Skeletal muscle tissue (tissue), 5 donors: Measurements from ENCODE around the gene FOXP1. TPM values are rescaled to one million over a fixed set of nuclear protein-coding genes. Genes with fewer than 3 reads are reported as not detected.

Experiments
- H3K27ac ChIP-seq: one replicate; pipeline ENCODE4 v1.7.0; 2013; ENCODE audit warnings: mild to moderate bottlenecking, low read depth, low read length, inconsistent platforms
- H3K27me3 ChIP-seq, 3 donors: one replicate each; pipeline ENCODE4 v1.7.0; 2013; ENCODE audit warnings: low read length in 3 of 3; ENCODE audit not compliant: control insufficient read depth in 3 of 3, insufficient read depth in 3 of 3
- H3K36me3 ChIP-seq, 3 donors: one replicate each; pipeline ENCODE4 v1.7.0; 2013; ENCODE audit warnings: low read length in 3 of 3; ENCODE audit not compliant: control insufficient read depth in 3 of 3, insufficient read depth in 3 of 3
- H3K4me1 ChIP-seq, 3 donors: one replicate each; pipeline ENCODE4 v1.7.0; 2013; ENCODE audit warnings: low read length in 3 of 3, mild to moderate bottlenecking in 3 of 3; ENCODE audit not compliant: control insufficient read depth in 3 of 3, insufficient read depth in 3 of 3
- H3K4me3 ChIP-seq, 3 donors: one replicate each; pipeline ENCODE4 v1.7.0; 2013; ENCODE audit warnings: low read length in 3 of 3
- H3K9ac ChIP-seq, 3 donors: one replicate each; pipeline ENCODE4 v1.7.0; 2013; ENCODE audit warnings: low read length in 3 of 3, mild to moderate bottlenecking in 3 of 3, moderate library complexity in 2 of 3, low read depth in 1 of 3
- H3K9me3 ChIP-seq, 3 donors: one replicate each; pipeline ENCODE4 v1.7.0; 2013; ENCODE audit warnings: low read length in 3 of 3; ENCODE audit not compliant: control insufficient read depth in 3 of 3
- small RNA-seq: library from RNA; depleted of rRNA; stranded (forward); fragments of <200 nt; gene quantifications from one replicate; pipeline ENCODE3, GENCODE V24; 2014
- total RNA-seq: library from RNA; depleted of rRNA; stranded (reverse); fragments of >200 nt; gene quantifications from one replicate; pipeline ENCODE4 v1.2.3, GENCODE V29; 2014
- donor health status: Osteomylitis.

The FOXP1 gene
- total RNA-seq, 1 donor from 2014 or later: 36.0 TPM

DNA sequence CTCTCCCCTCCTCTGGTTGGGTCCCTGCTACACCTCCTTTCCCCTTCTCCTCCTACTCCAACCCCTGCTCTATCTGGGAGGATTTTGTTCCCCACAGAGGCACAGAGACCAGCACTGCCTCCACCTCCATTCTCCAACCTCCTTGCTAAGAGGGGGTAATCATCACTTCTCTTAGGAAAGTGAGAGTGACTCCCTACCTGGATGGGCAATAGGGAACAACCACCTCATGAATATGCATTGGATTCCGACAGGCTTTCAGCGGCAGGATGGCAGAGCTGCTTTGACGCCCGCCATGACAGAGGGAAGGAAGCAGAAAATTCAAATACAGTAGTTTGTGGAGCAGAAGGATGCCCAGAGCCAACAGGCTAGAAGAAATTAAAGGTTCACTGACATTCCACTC, 656.3 kb downstream of the FOXP1 start:
- no peak overlapping the region for H3K4me3 ChIP-seq
- no peaks in the 10 kb centered on the region for H3K36me3 ChIP-seq
- H3K27me3 ChIP-seq: no peaks in the 10 kb centered on the region
- no peaks in the 10 kb centered on the region for H3K9me3 ChIP-seq
- H3K4me1 ChIP-seq: no peaks in the 10 kb centered on the region
- H3K27ac ChIP-seq: no peak overlapping the region
- no peak overlapping the region for H3K9ac ChIP-seq

DNA sequence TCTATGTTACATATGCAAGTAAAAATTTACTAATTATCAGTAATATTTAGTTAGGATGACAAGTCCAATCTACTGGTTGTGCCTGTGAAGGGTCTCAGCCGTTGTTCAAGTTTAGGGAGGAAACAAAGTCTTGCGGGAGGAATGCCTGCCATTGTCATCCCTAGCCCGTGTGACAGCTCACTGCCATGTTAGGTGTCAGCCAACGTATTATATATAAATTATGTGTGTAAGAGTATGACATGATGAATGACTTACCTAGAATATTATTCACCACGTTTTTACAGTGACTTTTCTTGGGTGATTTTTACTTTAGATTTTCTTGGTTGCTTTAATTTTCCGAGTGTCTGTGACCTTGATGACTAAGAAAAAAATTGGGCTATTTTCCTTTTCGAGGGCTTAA, 656.7 kb downstream of the FOXP1 start:
- H3K27ac ChIP-seq: no peak overlapping the region
- H3K4me3 ChIP-seq: no peak overlapping the region
- H3K9me3 ChIP-seq: no peaks in the 10 kb centered on the region
- H3K9ac ChIP-seq: no peak overlapping the region
- no peaks in the 10 kb centered on the region for H3K4me1 ChIP-seq
- no peaks in the 10 kb centered on the region for H3K27me3 ChIP-seq
- H3K36me3 ChIP-seq: no peaks in the 10 kb centered on the region

DNA sequence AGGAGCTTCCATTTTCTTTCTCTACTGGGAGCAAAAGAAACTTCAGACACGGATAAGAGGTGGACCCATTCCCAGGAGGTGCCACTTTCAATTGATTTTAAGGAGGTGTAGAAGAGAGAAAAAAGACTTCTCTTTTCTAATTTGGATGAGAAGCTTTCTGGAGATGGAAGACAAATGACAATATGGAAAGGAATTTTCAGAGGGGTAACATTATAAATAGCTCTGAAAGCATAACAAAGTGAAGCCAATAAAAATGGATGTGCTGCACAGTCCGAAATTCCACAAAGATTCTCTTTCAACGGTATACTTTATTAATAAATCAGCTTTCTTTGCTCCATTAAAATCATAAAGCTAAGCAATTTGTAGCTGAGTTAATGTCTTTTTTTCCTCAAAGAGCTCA, 663.9 kb downstream of the FOXP1 start:
- no peaks in the 10 kb centered on the region for H3K36me3 ChIP-seq
- H3K27me3 ChIP-seq: no peaks in the 10 kb centered on the region
- no peaks in the 10 kb centered on the region for H3K4me1 ChIP-seq
- no peak overlapping the region for H3K9ac ChIP-seq
- no peaks in the 10 kb centered on the region for H3K9me3 ChIP-seq
- no peak overlapping the region for H3K27ac ChIP-seq
- H3K4me3 ChIP-seq: no peak overlapping the region

DNA sequence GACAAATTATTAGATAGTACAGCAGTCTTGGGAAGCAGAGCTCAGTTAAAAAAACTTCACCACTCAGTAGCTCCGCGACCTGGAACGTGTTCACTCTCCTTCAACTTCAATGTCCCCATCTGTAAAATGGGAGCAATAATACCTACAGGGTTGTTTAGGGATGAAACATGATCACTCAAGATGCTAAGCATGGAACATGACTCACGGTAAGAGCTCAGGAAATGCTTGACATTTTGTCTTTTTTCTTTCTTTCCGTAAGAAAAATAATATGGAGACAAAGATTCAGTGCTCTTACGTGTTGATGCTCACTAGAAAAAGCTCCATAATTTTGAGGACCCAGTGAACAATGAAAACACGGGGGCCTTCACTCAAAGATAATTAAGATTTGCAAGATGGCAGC, 664.4 kb downstream of the FOXP1 start:
- H3K9me3 ChIP-seq: no peaks in the 10 kb centered on the region
- H3K27ac ChIP-seq: no peak overlapping the region
- H3K4me1 ChIP-seq: no peaks in the 10 kb centered on the region
- no peaks in the 10 kb centered on the region for H3K36me3 ChIP-seq
- no peak overlapping the region for H3K4me3 ChIP-seq
- H3K9ac ChIP-seq: no peak overlapping the region
- H3K27me3 ChIP-seq: no peaks in the 10 kb centered on the region

DNA sequence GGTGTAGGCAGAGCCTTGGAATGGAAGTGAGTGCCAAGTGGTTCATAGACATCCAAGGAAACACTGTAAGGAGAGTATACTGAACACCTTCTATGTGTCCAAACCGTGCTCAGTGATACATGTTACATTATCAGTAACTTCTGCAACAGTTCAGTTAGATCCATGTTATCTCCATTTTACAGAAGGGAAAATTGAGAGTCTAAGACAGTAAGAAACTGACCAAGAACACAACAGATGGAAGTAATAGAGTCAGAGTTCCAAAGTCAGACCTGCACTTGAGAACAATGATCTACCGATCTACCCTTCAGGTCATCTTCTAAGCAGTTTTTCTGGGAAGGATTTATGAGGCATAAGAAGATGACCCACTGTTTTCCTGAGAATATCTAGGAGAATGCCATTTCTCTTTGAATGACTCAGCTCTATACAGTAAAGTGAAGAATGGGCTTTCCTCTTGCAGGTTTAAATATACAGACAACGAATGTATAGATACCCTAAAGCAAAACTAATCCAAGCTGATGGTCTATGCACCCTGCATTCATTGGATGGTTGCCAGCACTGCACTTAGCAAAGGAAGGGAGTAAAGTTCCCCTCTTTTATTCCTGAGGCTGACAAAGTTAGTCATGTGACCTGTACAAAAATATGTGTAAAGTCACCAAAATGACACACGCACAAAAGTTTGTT, 667.0 kb downstream of the FOXP1 start:
- Histone ChIP-seq H3K4me3 (no peak overlapping the region), H3K27ac (no peak overlapping the region), H3K9ac (no peak overlapping the region)

DNA sequence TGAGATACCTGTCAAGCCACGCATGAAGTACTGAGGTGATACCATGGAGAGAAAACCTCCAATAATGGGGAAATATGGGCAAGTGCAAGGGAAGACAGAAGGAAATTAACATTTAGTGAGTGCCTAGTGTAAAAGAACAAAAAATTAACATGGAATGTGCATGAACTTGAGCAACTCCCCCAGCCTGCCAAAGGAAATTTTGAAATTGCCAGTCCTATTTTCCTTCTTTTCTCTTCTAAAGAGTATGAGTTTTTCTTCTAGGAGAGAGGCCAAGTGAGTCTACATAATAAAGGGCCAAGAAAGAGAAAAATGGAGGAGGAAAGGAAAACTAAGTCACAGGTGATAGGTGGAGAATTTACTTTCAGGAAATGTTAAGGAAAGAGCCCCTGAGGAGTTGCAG, 668.7 kb downstream of the FOXP1 start:
- no peak overlapping the region for H3K9ac ChIP-seq
- H3K4me3 ChIP-seq: no peak overlapping the region
- H3K27ac ChIP-seq: no peak overlapping the region
- no peaks in the 10 kb centered on the region for H3K9me3 ChIP-seq
- H3K27me3 ChIP-seq: no peaks in the 10 kb centered on the region
- H3K36me3 ChIP-seq: no peaks in the 10 kb centered on the region
- no peaks in the 10 kb centered on the region for H3K4me1 ChIP-seq

More for the DNA sequence above, 667.0 kb downstream of the FOXP1 start:
- no peaks in the 10 kb centered on the region for H3K4me1 ChIP-seq
- no peaks in the 10 kb centered on the region for H3K9me3 ChIP-seq
- H3K36me3 ChIP-seq: no peaks in the 10 kb centered on the region
- no peaks in the 10 kb centered on the region for H3K27me3 ChIP-seq

DNA sequence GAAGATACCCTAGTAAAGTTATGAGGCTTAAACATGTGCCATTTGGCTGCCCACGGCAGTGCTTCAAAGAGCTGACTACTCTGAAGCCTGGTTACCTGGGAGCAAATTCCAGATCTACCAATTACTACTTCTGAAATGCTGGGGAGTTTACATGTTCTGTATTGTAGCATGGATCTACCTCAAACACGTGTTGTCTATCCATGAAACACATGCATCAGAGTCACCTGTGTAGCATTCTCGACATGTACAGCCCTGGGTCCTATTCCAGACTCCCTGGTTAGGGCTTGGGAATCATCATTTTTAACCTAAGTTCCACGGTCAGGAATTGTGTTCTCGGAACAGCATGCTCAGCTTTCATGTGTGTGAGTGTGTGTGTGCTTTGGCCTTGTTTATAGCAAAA, 671.8 kb downstream of the FOXP1 start:
- Histone ChIP-seq H3K27me3 (no peaks in the 10 kb centered on the region), H3K9ac (no peak overlapping the region), H3K27ac (no peak overlapping the region), H3K4me1 (no peaks in the 10 kb centered on the region), H3K9me3 (no peaks in the 10 kb centered on the region), H3K4me3 (no peak overlapping the region), H3K36me3 (no peaks in the 10 kb centered on the region)

DNA sequence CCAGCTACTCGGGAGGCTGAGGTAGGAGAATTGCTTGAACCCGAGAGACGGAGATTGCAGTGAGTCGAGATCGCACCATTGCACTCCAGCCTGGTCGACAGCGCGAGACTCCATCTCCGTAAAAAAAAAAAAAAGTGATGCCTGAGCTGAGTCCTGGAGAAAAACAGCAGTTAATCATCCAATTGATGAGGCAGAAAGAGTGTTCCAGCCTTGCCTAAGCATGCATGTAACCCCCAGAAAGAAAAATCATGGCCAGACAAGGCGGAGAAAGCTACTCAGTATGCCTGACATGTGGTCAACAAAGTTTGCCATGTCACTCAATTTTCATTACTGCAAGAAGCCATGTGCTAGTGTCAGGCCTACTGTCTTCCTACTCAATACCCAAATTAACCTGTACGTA, 678.0 kb downstream of the FOXP1 start:
- Histone ChIP-seq H3K27me3 (no peaks in the 10 kb centered on the region), H3K9me3 (peaks cover 0 to 2% (median 0%) of the 10 kb centered on the region in 3 donors), H3K4me1 (no peaks in the 10 kb centered on the region)

More for the DNA sequence above, 678.0 kb downstream of the FOXP1 start:
- no peak overlapping the region for H3K27ac ChIP-seq
- no peak overlapping the region for H3K9ac ChIP-seq
- H3K36me3 ChIP-seq: no peaks in the 10 kb centered on the region
- H3K4me3 ChIP-seq: no peak overlapping the region

Small RNA genes within 50 kb of the gene (small RNA-seq; reads per million reads assigned to genes)
- gene MIR1284: not detected

Other genes starting within 250 kb of the FOXP1 start
- 2.6 TPM for gene EIF4E3, start 141.7 kb upstream of the FOXP1 start, total RNA-seq
- 1.6 TPM for gene GPR27, start 170.1 kb upstream of the FOXP1 start, total RNA-seq
- 0.52 TPM for gene PROK2, start 201.4 kb upstream of the FOXP1 start, total RNA-seq